HTERT RPE-1 (cell line): ENCODE data around the gene ABLIM1.

Source experiments
- in situ Hi-C: fragments of 300-500 bp; cut with MboI; formaldehyde crosslinking; loops from 4 replicates; pipeline ENCODE4 v1.14.3; 2020; ENCODE audit warnings: low sequenced_read_pairs

ABLIM1 gene

DNA sequence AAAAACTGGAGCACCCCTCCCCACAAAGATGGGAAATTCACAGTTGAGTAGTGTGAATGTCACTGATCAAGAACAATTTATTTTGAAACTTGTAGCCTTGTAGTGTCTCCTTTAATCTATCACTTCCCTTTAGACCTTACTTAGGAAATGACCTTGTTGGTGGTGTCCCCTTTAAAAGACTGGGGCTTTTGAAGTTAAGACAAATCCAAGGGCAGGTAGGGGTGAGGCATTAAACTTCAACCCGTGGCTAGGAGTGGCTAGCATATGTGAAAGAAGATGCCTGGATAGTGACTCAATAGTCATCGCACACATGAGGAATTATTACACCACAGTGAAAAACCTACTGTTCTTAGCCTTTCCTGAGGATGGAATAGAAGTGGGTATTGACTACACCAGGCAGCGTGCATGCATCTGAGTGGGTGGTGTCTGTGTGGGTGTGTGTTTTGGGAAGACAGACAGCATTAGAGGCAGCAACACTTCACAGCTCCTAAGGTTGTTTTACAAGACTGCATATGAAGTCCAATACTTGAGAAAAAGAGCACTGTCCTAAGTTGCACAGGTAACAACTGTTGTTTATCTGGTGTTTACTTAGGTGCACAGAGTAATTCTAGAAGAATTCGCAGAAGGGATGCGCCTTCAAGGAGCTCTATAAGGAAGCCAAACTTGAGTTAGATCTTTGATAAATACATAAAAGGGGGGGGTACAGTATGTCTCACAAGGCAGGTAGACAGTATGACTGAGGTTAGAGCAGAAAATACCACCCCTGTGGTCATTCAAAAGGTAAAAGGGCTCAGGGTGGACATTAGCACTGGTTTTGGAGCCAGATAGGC lies 32.9 kb downstream of the ABLIM1 start:
- in situ Hi-C loops = no loop called here

DNA sequence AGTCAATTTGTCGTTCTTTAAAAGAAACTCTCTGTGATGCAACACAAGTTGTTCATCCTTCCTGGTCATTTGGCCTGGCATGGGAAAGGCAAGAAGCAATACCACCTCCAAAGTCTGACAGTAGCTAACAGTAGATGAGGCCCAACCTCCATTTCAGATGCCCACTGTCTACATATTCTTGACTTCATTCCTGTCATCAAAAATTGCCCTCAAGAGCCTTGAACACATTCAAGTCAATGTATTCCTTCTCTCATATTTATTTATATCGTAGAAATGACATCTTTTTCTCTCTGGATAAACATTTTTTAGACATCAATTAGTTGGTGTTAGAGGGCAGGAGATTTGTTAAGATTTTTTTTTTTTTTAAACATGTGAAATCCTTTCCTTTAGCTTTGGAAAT lies 33.7 kb downstream of the ABLIM1 start:
- in situ Hi-C loops = no loop called here

DNA sequence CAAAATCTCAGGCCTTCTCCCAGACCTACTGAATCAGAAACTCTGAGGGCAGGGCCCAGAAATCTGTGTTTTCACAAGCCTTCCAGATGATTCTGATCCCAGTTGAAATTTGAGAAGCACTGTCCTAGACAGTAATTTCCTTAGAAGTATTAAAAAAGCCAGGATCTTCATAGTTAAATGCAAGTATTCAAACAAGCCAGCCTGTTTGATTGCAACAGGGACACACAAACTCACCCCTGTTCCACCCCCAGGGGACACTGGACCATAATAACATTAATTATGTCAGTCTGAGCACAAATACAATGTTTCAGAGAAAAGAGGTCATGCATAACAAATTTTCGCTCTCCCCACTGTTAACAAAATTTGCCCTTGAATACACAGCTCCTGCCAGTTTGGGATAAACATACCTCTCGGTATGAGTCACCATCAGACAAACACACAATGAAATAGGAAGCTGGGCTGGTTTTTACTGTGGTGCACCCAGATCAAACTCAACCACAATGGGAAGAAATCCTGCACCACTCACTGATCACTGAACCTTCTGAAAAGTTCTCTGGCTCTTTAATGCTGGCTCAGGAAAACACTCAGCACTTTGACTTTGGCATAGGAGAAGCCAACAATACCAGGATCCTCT lies 34.3 kb downstream of the ABLIM1 start:
- in situ Hi-C loops = no loop called here

GRCh38 chr10:114623155-114623554 lies 34.9 kb downstream of the ABLIM1 start:
- in situ Hi-C loops = no loop called here

DNA sequence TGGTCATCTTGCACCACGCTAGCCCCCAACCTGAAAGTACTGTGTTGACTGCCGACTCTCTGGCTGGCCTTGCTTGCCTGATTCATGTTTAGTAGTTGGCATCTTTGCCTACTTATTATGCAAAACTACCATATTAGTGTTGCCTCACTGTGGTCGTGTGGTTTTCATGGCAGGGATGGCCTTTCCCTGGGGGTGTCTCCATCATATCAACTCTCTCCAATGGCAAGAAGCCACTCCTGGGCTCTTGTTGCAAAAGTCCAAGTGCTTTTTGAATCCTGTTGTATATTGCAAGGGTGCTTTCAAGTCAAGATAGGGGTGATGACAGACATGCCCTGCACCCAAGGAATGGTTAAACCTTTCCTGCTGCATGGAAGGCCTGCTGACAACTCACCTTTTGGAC lies 39.4 kb downstream of the ABLIM1 start:
- in situ Hi-C loops = no loop called here

DNA sequence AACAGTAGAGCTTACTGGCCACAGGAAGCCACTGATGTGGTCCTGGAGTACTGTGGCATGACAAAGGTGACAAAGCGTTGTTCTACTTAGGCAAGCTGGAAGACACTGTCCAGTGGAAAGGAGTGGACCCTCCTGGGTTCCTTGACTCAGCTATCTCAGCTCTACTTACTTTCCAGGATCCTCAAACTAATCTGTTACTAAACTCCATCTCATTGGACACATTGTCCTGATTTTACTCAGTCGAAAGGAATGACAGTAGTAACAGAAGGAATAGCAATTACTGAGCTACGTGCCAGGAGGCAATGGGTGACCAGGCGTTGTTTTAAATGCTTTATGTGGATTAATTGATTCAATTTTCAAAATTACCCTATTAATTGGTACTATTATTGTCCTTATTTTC lies 41.6 kb downstream of the ABLIM1 start:
- in situ Hi-C loops = no loop called here

- in situ Hi-C loops = no loop called here
Observed at GRCh38 chr10:114616103-114616502, 42.0 kb downstream of the ABLIM1 start.

DNA sequence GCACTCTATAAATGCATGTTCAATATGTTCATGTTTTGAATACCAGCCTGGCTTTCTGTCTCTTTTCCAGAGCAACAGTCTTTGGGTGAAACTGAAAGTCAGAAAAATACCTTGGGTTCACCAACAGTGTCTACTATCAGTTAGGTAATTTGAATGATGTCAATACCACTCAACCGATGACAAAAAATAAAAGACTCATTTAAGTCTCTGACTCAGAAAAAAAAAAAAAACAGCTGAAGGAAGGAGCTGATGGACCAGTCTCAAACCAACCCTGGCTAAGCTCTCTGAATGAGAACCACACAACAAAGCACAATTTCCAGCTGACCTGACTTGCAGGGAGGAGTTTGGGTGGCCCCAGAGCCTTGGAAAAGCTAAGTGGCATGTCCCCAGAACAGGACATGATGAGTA lies 42.5 kb downstream of the ABLIM1 start:
- in situ Hi-C loops = no loop called here

- in situ Hi-C loops = no loop called here
Observed at GRCh38 chr10:114613237-114613979, 44.7 kb downstream of the ABLIM1 start.

DNA sequence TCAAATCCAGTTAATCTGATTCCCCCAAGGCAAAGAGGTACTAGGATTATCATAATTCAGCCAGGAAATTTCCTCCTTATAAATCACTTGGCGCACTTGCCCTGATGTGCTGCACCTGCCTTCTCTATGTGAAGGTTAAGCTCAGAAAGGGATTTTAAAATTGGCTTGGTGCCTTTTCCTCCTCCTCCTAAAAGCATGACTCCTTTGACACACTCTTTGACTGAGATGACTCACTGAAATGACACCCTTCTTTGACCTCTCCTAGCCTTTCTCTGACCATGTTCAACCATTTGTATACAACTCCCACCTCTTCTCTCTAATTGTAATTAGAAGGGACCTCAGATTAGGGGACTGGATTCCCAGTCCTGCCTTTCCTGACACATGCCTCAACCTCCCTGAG lies 46.5 kb downstream of the ABLIM1 start:
- in situ Hi-C loops = no loop called here

- in situ Hi-C loops = no loop called here
Observed at GRCh38 chr10:114609518-114610426, 48.3 kb downstream of the ABLIM1 start.

DNA sequence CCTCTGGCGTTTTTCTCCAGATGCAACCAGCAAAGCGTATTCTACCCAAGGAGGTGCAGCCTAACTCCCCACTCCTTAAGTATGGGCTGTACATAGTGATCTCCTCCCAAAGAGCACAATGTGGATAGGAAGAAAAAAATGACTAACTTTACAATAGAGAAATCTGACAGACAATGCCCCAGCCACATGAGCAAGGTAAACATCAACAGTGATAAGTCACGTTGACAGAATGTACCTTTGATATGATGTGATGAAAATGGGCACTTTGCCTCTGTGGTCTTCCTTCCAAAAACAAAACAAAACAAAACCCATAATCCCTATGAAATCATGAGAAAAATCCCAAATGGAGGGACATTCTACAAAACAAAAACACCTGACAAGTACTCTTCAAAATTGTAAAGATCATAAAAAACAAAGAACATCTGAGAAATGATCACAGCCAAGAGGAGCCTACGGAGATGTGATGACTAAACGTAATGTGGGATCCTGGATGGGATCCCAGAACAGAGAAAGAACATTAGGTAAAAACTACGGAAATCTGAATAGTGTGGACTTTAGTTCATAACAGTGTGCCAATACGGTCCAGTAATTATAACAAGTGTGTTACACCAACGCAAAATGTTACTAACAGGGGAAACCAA lies 50.6 kb downstream of the ABLIM1 start:
- in situ Hi-C loops = no loop called here

DNA sequence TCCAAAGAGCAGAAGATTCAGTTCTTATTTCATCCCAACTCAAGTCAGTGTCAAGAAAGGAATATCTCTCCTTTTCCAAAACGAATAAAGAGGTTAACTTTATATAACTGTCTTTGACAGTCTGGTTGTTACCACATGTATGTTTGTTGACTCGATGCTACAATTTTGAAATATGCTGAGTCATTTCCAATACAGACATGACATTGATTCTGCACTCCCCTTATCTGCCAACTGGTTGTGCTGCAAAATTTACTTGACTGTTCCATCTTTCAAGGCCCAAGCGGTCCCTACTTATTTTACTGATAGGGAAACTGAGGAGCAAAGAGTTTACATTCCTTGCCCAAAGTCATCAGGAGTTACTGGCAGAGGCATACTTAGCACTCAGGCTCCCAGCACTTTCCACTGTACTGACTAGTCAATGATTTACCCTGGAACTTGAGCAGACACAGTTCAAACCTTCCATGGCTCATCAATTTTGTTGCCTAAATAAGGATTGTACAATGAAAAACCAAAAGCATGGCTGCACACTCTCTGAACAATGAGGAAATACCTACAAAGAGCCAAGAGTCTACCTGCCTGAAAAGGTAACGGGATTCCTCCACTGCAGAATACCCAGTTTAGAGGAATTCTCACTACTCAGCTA lies 52.8 kb downstream of the ABLIM1 start:
- in situ Hi-C loops = no loop called here

GRCh38 chr10:114604357-114605130 lies 53.5 kb downstream of the ABLIM1 start:
- in situ Hi-C loops = no loop called here

GRCh38 chr10:114603948-114604347 lies 54.1 kb downstream of the ABLIM1 start:
- in situ Hi-C loops = no loop called here

DNA sequence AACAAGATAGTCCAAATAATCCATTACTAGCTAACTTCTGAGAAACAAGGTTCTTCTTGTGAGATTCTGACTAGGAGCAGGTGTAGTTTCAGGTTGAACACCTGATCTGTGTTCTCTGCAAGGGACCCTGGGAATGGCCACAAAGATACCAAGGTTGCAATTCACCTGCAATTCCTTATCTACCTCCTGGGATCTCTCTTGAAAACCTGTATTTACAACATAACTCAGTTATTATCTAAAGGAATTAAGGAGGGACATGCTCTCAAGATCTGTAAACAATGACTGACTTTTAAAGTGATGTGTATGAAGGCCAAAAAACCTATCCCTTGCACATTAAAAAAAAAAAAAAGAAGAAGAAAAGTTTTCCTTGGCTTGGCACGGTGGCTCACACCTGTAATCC lies 54.8 kb downstream of the ABLIM1 start:
- in situ Hi-C loops = no loop called here

DNA sequence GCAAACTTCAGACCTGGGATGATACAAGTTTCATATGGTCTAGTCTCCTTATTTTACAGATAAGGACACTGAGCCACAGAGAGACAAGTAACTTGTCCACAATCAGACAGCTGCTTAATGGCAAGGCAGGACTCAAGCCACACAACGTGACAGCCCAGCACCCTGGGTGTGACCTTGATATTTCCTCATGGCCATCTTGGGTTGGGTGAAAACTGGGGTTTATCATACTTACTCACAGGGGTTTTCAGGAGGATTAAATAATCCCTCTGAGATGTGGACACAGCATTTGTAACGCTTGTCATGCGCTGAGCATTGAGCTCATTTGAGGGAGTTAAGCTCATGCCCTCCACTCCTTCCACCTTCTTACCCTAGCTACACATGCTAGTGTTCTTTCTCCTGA lies 58.0 kb downstream of the ABLIM1 start:
- in situ Hi-C loops = no loop called here

DNA sequence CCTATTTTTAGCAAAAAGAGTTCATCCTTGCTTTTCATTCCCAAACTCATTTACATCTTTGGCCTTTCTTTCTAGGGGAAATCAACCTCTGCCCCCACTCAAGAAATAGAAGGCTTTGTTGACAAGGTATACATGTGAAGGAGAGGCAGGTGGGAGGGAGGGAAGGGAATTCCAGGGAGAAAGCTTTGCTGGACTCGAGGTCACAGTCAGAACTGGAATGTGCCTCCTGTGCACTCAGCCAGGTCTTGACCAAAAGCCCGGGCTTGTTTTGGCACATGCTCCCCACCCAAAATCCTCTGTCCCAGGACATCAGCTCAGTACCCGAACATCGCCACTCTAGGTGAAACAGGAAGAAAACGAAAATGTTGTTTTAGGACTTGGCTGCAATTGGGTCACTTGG lies 61.3 kb downstream of the ABLIM1 start:
- in situ Hi-C loops = no loop called here

- in situ Hi-C loops = no loop called here
Observed at GRCh38 chr10:114593816-114594468, 64.1 kb downstream of the ABLIM1 start.
